ENCODE results near the gene DCAKD. TPM values are rescaled to one million over a fixed set of nuclear protein-coding genes. Genes with fewer than 3 reads are reported as not detected.

DCAKD gene
- total RNA-seq, 4 donors from 2014 or later: 9.4 to 144 (median 27.4) TPM

- TF ChIP-seq EP300 (IDR thresholded peaks at IDR 0.05; ENCODE audit: low read depth) (no peak), POLR2AphosphoS5 (IDR thresholded peaks at IDR 0.05) (no peak), POLR2A (IDR thresholded peaks at IDR 0.05) (no peak), CTCF (IDR thresholded peaks at IDR 0.05) (no peak)
- 76 to 82% methylated on average over 2 of the region's 2 CpGs for WGBS, 2 donors (ENCODE audit: low coverage in 1 of 2)
Measured at GRCh38 chr17:45067637-45068036, 16.2 kb upstream of the DCAKD start.

GRCh38 chr17:45063198-45063597 is 11.8 kb upstream of the DCAKD start:
- in situ Hi-C loops (cut with MboI; ENCODE audit: low pct_ligation_motif_present in 1 of 4, low pct_unique_long_range_greater_than_20kb in 1 of 4, low sequenced_read_pairs in 3 of 4): no loop called here
- no peaks in the 10 kb centered on the region for H3K27me3 ChIP-seq
- H3K36me3 ChIP-seq: no peaks in the 10 kb centered on the region
- intact Hi-C loops (cut with DNase I; ENCODE audit: low total_unique reads): no loop called here
- peak overlapping the region in 1 of 4 donors; percentile 4 for H3K4me3 ChIP-seq
- no peaks in the 10 kb centered on the region for H3K9me3 ChIP-seq
- WGBS, 2 donors (ENCODE audit: low coverage in 1 of 2): 35 to 82% methylated on average over 1 of the region's 1 CpG
- TF ChIP-seq POLR2AphosphoS5 (IDR thresholded peaks at IDR 0.05) (no peak), POLR2A (IDR thresholded peaks at IDR 0.05) (no peak), CTCF (IDR thresholded peaks at IDR 0.05) (no peak), EP300 (IDR thresholded peaks at IDR 0.05; ENCODE audit: low read depth) (no peak)
- peak overlapping the region; percentile 1 to 92 (median 44) for H3K27ac ChIP-seq
- DNase-seq: no peak
- peaks cover 27 to 77% (median 55%) of the 10 kb centered on the region in 4 donors for H3K4me1 ChIP-seq

More at GRCh38 chr17:45067637-45068036, 16.2 kb upstream of the DCAKD start:
- in situ Hi-C loops (cut with MboI; ENCODE audit: low pct_ligation_motif_present in 1 of 4, low pct_unique_long_range_greater_than_20kb in 1 of 4, low sequenced_read_pairs in 3 of 4): no loop called here
- Histone ChIP-seq H3K4me3 (no peak overlapping the region), H3K9me3 (no peaks in the 10 kb centered on the region), H3K27ac (peak overlapping the region in 1 of 4 donors; percentile 6), H3K4me1 (peaks cover 16 to 56% (median 32%) of the 10 kb centered on the region in 4 donors), H3K36me3 (peaks cover 0 to 9% (median 4%) of the 10 kb centered on the region in 4 donors), H3K27me3 (no peaks in the 10 kb centered on the region)
- intact Hi-C loops (cut with DNase I; ENCODE audit: low total_unique reads): no loop called here
- no peak for DNase-seq

- no peaks in the 10 kb centered on the region for H3K36me3 ChIP-seq
- TF ChIP-seq CTCF (IDR thresholded peaks at IDR 0.05): no peak
- TF ChIP-seq POLR2A (IDR thresholded peaks at IDR 0.05): no peak
- no peak for TF ChIP-seq POLR2AphosphoS5 (IDR thresholded peaks at IDR 0.05)
- TF ChIP-seq EP300 (IDR thresholded peaks at IDR 0.05; ENCODE audit: low read depth): no peak
- peak overlapping the region; percentile 62 to 93 (median 74) for H3K4me3 ChIP-seq
- intact Hi-C loops (cut with DNase I; ENCODE audit: low total_unique reads) (no loop called here), in situ Hi-C loops (cut with MboI; ENCODE audit: low pct_ligation_motif_present in 1 of 4, low pct_unique_long_range_greater_than_20kb in 1 of 4, low sequenced_read_pairs in 3 of 4) (no loop called here)
- no peaks in the 10 kb centered on the region for H3K9me3 ChIP-seq
- WGBS, 2 donors (ENCODE audit: low coverage in 1 of 2): 6 to 7% methylated on average over 14 to 15 of the region's 15 CpGs
- H3K27ac ChIP-seq: peak overlapping the region; percentile 88 to 96 (median 92)
- DNase-seq: no peak
- H3K27me3 ChIP-seq: no peaks in the 10 kb centered on the region
- peaks cover 27 to 64% (median 54%) of the 10 kb centered on the region in 4 donors for H3K4me1 ChIP-seq
Measured at GRCh38 chr17:45061606-45062205, 10.3 kb upstream of the DCAKD start.

GRCh38 chr17:45060797-45061605 is 9.6 kb upstream of the DCAKD start, which contains the start of gene NMT1:
Gene NMT1, plus strand, starts transcription at chr17:45061317. Its CDS starts 13 bp downstream, at chr17:45061330.
- 0% methylated on average over 28 of the region's 50 CpGs; no CpG with 5 or more reads in 1 of the 2 donors for WGBS, 2 donors (ENCODE audit: low coverage in 1 of 2)
- intact Hi-C loops (cut with DNase I; ENCODE audit: low total_unique reads) (no loop called here), in situ Hi-C loops (cut with MboI; ENCODE audit: low pct_ligation_motif_present in 1 of 4, low pct_unique_long_range_greater_than_20kb in 1 of 4, low sequenced_read_pairs in 3 of 4) (no loop called here)
- TF ChIP-seq POLR2AphosphoS5 (IDR thresholded peaks at IDR 0.05) (peak; percentile 85 to 94 (median 91)), CTCF (IDR thresholded peaks at IDR 0.05) (no peak), POLR2A (IDR thresholded peaks at IDR 0.05) (peak; percentile 82), EP300 (IDR thresholded peaks at IDR 0.05; ENCODE audit: low read depth) (no peak)
- no peaks in the 10 kb centered on the region for H3K27me3 ChIP-seq
- no peaks in the 10 kb centered on the region for H3K36me3 ChIP-seq
- no peaks in the 10 kb centered on the region for H3K9me3 ChIP-seq
- peak; percentile 97 for DNase-seq
- H3K27ac ChIP-seq: peak within 1 kb of the TSS; percentile 88 to 96 (median 92)
- peak within 1 kb of the TSS; percentile 62 to 93 (median 82) for H3K4me3 ChIP-seq
- H3K4me1 ChIP-seq: peaks cover 27 to 56% (median 50%) of the 10 kb centered on the region in 4 donors
